ENCODE results near the gene DUX4. TPM values are rescaled to one million over a fixed set of nuclear protein-coding genes. Genes with fewer than 3 reads are reported as not detected.

Gene DUX4
- not detected in 2 replicates for polyA plus RNA-seq

GRCh38 chr4:190173428-190173827 lies at the start of gene DUX4:
Gene DUX4 (plus strand): TSS chr4:190173774. CDS start chr4:190173774, 0 bp downstream.

Other genes with a start within 250 kb of the DUX4 start
- gene FRG1, start 232.9 kb upstream of the DUX4 start, polyA plus RNA-seq, result 110 and 131 TPM in 2 replicates
- not detected in 2 replicates for gene FRG2, start 146.5 kb upstream of the DUX4 start, polyA plus RNA-seq
- gene DBET, start 109.3 kb upstream of the DUX4 start, polyA plus RNA-seq, result not detected in 2 replicates